VCaP (cell line): ENCODE measurements around the gene MEIOB.

ENCODE experiments used
- H3K27ac ChIP-seq: fragments of 450-650 bp; 2 replicates; pipeline ENCODE4 v1.5.1; 2017
- TF ChIP-seq, protein P1 (sequence below): fragments of 450-650 bp; conservative IDR thresholded peaks from 2 replicates; pipeline ENCODE4 v1.5.1; 2017; ENCODE audit warnings: mild to moderate bottlenecking, moderate library complexity

MEIOB gene

GRCh38 chr16:1916640-1916990 lies 44.7 kb upstream of the MEIOB start:
- no peak overlapping the region for H3K27ac ChIP-seq
- TF ChIP-seq, protein P1, sequence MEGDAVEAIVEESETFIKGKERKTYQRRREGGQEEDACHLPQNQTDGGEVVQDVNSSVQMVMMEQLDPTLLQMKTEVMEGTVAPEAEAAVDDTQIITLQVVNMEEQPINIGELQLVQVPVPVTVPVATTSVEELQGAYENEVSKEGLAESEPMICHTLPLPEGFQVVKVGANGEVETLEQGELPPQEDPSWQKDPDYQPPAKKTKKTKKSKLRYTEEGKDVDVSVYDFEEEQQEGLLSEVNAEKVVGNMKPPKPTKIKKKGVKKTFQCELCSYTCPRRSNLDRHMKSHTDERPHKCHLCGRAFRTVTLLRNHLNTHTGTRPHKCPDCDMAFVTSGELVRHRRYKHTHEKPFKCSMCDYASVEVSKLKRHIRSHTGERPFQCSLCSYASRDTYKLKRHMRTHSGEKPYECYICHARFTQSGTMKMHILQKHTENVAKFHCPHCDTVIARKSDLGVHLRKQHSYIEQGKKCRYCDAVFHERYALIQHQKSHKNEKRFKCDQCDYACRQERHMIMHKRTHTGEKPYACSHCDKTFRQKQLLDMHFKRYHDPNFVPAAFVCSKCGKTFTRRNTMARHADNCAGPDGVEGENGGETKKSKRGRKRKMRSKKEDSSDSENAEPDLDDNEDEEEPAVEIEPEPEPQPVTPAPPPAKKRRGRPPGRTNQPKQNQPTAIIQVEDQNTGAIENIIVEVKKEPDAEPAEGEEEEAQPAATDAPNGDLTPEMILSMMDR, result no peak

- H3K27ac ChIP-seq, result no peak overlapping the region
- TF ChIP-seq, protein P1, result no peak
These were observed 44.0 kb upstream of the MEIOB start for GRCh38 chr16:1915732-1916639.

GRCh38 chr16:1914988-1915387 lies 43.0 kb upstream of the MEIOB start:
- TF ChIP-seq, protein P1, result no peak
- no peak overlapping the region for H3K27ac ChIP-seq

GRCh38 chr16:1914084-1914608 lies 42.2 kb upstream of the MEIOB start:
- H3K27ac ChIP-seq, result no peak overlapping the region
- TF ChIP-seq, protein P1, result no peak

DNA sequence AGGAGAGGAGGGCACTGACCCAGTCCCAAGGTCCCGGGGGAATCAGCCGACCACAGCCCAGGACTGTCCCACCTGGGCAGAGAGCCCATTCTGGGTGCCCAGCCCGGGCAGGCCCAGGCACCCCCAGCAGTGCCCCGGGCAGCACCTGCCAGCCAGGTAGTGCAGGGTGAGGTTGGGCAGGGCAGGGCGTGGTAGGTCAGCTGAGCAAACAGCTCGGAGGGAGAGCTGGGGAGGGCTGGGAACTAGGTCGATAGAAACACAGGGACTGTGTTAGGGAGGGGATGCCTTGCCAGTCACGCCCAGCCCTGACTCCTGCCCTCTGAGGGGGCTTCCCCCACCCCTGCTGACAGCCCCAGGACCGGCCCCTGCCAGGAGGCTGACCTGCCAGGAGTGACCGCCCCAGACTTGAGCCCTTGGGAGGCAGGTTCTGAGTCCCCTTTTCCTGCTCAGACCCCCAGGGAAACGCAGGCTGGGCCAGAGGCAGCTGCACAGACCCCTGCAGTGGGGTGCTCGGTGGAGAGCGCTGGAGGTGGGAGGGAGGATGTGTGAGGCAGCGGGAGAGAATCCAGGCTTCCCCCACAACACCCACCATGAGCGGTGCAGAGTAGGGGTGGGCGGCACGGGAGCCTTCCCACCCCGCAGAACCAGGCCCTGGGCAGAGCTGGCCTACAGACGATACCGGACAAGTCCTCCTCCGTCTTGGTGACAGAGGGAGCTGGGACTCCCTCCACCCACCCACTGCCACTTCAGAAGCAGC lies 41.5 kb upstream of the MEIOB start:
- H3K27ac ChIP-seq, result no peak overlapping the region
- TF ChIP-seq, protein P1, result no peak

- TF ChIP-seq, protein P1, result no peak
- H3K27ac ChIP-seq, result no peak overlapping the region
These were observed 40.2 kb upstream of the MEIOB start for GRCh38 chr16:1912215-1912543.

DNA sequence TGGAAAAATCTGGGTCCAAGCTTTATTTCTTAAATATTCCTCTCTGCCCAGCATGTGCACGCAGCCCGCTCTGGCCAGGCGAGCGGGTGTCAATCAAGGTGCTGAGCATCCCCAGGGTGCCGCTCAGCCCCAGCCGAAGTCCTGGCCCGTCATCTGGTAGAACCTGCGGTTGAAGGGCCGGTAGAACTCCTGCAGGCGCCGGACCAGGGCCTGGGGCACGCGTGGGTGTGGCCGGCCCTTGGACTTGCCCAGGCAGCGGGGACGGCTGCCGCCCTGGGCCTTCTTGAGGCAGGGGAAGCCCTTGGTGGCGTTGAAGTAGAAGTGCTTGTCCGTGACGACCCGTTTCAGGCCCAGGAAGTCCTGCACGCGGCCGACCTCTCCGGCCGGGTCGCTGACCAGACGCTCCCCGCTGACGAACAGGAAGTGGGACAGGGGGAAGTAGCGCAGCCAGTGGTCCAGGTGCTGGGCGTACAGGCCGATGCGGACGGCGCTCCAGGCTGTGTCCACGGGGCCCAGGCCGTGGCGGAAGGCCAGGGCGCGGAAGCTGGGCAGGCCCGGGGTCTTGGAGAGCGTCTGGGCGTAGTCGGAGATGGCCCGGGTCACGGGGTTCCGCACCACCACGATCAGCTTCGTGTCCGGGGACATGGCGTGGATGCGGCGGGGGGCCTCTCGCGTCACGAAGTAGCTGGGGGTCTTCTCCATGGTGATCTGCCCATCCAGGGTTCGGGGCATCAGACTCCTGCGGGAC lies 39.7 kb upstream of the MEIOB start:
- TF ChIP-seq, protein P1, result no peak
- no peak overlapping the region for H3K27ac ChIP-seq
